GM04503 (cell line): ENCODE measurements around the gene RTN4.

Experiments
- DNase-seq: peaks from one replicate; pipeline ENCODE4 v3.0.0-alpha.2; 2012; ENCODE audit warnings: low read depth

RTN4 gene

GRCh38 chr2:54969295-54969939 lies 80.8 kb downstream of the RTN4 start:
- DNase-seq, result no peak

- no peak for DNase-seq
Measured at GRCh38 chr2:54968561-54969218, 81.6 kb downstream of the RTN4 start.

GRCh38 chr2:54967759-54968365 lies 82.4 kb downstream of the RTN4 start:
- DNase-seq, result no peak

- no peak for DNase-seq
Measured at GRCh38 chr2:54967269-54967668, 83.0 kb downstream of the RTN4 start.

- DNase-seq, result no peak
Measured at GRCh38 chr2:54966837-54967236, 83.4 kb downstream of the RTN4 start.

- no peak for DNase-seq
Measured at GRCh38 chr2:54966165-54966832, 84.0 kb downstream of the RTN4 start.

- DNase-seq, result no peak
Measured at GRCh38 chr2:54965425-54965824, 84.8 kb downstream of the RTN4 start.

GRCh38 chr2:54964816-54965215 lies 85.4 kb downstream of the RTN4 start:
- DNase-seq, result no peak

GRCh38 chr2:54964271-54964670 lies 86.0 kb downstream of the RTN4 start:
- no peak for DNase-seq

- DNase-seq, result no peak
Measured at GRCh38 chr2:54963476-54963875, 86.8 kb downstream of the RTN4 start.

- DNase-seq, result no peak
Measured at GRCh38 chr2:54962935-54963440, 87.3 kb downstream of the RTN4 start.

- DNase-seq, result no peak
Measured at GRCh38 chr2:54962511-54962910, 87.7 kb downstream of the RTN4 start.

- no peak for DNase-seq
Measured at GRCh38 chr2:54960164-54960563, 90.1 kb downstream of the RTN4 start.

- no peak for DNase-seq
Measured at GRCh38 chr2:54958717-54959371, 91.4 kb downstream of the RTN4 start.

- no peak for DNase-seq
Measured at GRCh38 chr2:54957321-54957999, 92.8 kb downstream of the RTN4 start.

GRCh38 chr2:54956111-54956627 lies 94.1 kb downstream of the RTN4 start:
- no peak for DNase-seq

- DNase-seq, result no peak
Measured at GRCh38 chr2:54955358-54956110, 94.7 kb downstream of the RTN4 start.

- DNase-seq, result no peak
Measured at GRCh38 chr2:54954705-54955357, 95.4 kb downstream of the RTN4 start.

GRCh38 chr2:54954158-54954557 lies 96.1 kb downstream of the RTN4 start:
- DNase-seq, result no peak

GRCh38 chr2:54952978-54953456 lies 97.2 kb downstream of the RTN4 start:
- peak; percentile 26 for DNase-seq
